K562 (cell line): ENCODE results near the gene IPO13. TPM values are rescaled to one million over a fixed set of nuclear protein-coding genes. Genes with fewer than 3 reads are reported as not detected.

Experiments
- ATAC-seq: fragments of 200-7000 bp; cut with Tn5 transposase; 3 replicates; pipeline ENCODE4 v1.9.1; 2020; ENCODE audit warnings: moderate library complexity
- BruUV-seq: library from RNA; stranded (reverse); fragments of 400-500 nt; replicated peaks from 2 replicates; lab custom pipeline; 2021; lab: Mats Ljungman, UMichigan
- CTCF ChIA-PET: fragments of 300-600 bp; formaldehyde crosslinking; extraction: SDS; loops from one replicate; lab custom pipeline; 2021; ENCODE audit warnings: low intra/inter-chr PET ratio; lab: Yijun Ruan, JAX
- POLR2A ChIA-PET: fragments of 300-600, 350-650 bp; sonication (Branson Sonifier 250); formaldehyde crosslinking; extraction: SDS; loops from one replicate; lab custom pipeline; 2021; ENCODE audit warnings: antibody characterized with exemption, inconsistent platforms; lab: Yijun Ruan, JAX
- DNase-seq, 4 experiments: peaks; one replicate each; pipeline versions ENCODE4 v3.0.0 to v3.0.0-alpha.2; 2011 to 2018; ENCODE audit warnings: low spot score in 3 of 4, mixed read lengths in 3 of 4; ENCODE audit errors: extremely low read depth in 1 of 4
- FAIRE-seq: peaks from 2 replicates; lab custom pipeline; 2011; peaks lifted over from hg19 to GRCh38; lab: Jason Lieb, UNC
- H2AFZ ChIP-seq: 2 replicates; pipeline ENCODE4 v1.6.0; 2011; ENCODE audit warnings: low read depth, low read length, control low read depth, inconsistent platforms
- H3K27ac ChIP-seq: fragments of 200-600 bp; 3 replicates; pipeline ENCODE4 v1.8.0; 2011; ENCODE audit warnings: low read depth, mild to moderate bottlenecking, control low read depth, inconsistent platforms, low read length, moderate library complexity, mixed read lengths; ENCODE audit errors: extremely low read depth
- H3K27me3 ChIP-seq, 2 experiments: fragments of 300-600 bp in 1 of 2; 2 replicates in 1 of 2; 3 replicates in 1 of 2; pipeline versions ENCODE4 v1.6.0 to v1.8.0; 2011; ENCODE audit warnings: inconsistent platforms in 2 of 2, low read length in 2 of 2, mild to moderate bottlenecking in 1 of 2, mixed read lengths in 1 of 2, moderate library complexity in 1 of 2; ENCODE audit not compliant: control insufficient read depth in 2 of 2, insufficient read depth in 2 of 2
- H3K36me3 ChIP-seq: fragments of 300-600 bp; 3 replicates; pipeline ENCODE4 v1.8.0; 2011; ENCODE audit warnings: mild to moderate bottlenecking, low read length, inconsistent platforms; ENCODE audit not compliant: control insufficient read depth, insufficient read depth
- H3K4me1 ChIP-seq, 2 experiments: fragments of 200-600 bp in 1 of 2; replicated peaks in 1 of 2; 2 replicates in 1 of 2; 3 replicates in 1 of 2; pipeline versions ENCODE4 v1.5.1 to v1.8.0; 2011; ENCODE audit warnings: inconsistent platforms in 2 of 2, low read length in 2 of 2, mild to moderate bottlenecking in 1 of 2, mixed read lengths in 1 of 2, moderate library complexity in 1 of 2; ENCODE audit not compliant: control insufficient read depth in 2 of 2, insufficient read depth in 2 of 2
- H3K4me2 ChIP-seq: 2 replicates; pipeline ENCODE4 v1.6.1; 2011; ENCODE audit warnings: low read length, control low read depth, inconsistent platforms, mixed read lengths; ENCODE audit not compliant: insufficient read depth
- H3K4me3 ChIP-seq: fragments of 200-600 bp; sonication (generic), shearing (Covaris generic); 2 replicates; pipeline ENCODE4 v1.5.1; 2016; ENCODE audit warnings: control low read depth, inconsistent platforms
- H3K79me2 ChIP-seq: fragments of 200-600 bp; 3 replicates; pipeline ENCODE4 v1.8.0; 2011; ENCODE audit warnings: low read length, inconsistent platforms; ENCODE audit not compliant: control insufficient read depth, insufficient read depth
- H3K9ac ChIP-seq, 2 experiments: 2 replicates each; pipeline versions ENCODE4 v1.6.0 to v1.6.1; 2011; ENCODE audit warnings: low read depth in 2 of 2, low read length in 2 of 2, control low read depth in 1 of 2, inconsistent platforms in 1 of 2, mild to moderate bottlenecking in 1 of 2, mixed read lengths in 1 of 2; ENCODE audit not compliant: insufficient read depth in 1 of 2
- H3K9me1 ChIP-seq: one replicate; pipeline ENCODE4 v1.6.0; 2011; ENCODE audit warnings: inconsistent platforms, mild to moderate bottlenecking, low read length, moderate library complexity; ENCODE audit not compliant: control insufficient read depth, insufficient read depth
- H3K9me3 ChIP-seq: replicated peaks from 2 replicates; pipeline ENCODE4 v1.5.1; 2011; ENCODE audit warnings: low read depth, low read length, inconsistent platforms; ENCODE audit not compliant: control insufficient read depth, insufficient read depth
- H4K20me1 ChIP-seq: replicated peaks from 2 replicates; pipeline ENCODE4 v1.6.1; 2011; ENCODE audit warnings: low read length, inconsistent platforms, mixed read lengths; ENCODE audit not compliant: control insufficient read depth, insufficient read depth
- BRCA1 ChIP-seq, 2 experiments: fragments of 450-650 bp in 1 of 2; sonication (generic) in 1 of 2; formaldehyde crosslinking in 1 of 2; IDR thresholded peaks; 2 replicates each; pipeline versions ENCODE4 v1.5.0 to v1.6.1; 2017 to 2020; ENCODE audit warnings: mild to moderate bottlenecking in 1 of 2, missing genetic modification reagents in 1 of 2
- CGGBP1 ChIP-seq: fragments of 250-450 bp; sonication (Bioruptor Pico); IDR thresholded peaks from 2 replicates; pipeline ENCODE4 v1.9.0; 2021; ENCODE audit warnings: mild to moderate bottlenecking
- DDX20 ChIP-seq: fragments of 450-650 bp; IDR thresholded peaks from 2 replicates; pipeline ENCODE4 v1.6.1; 2016; ENCODE audit warnings: missing genetic modification characterization, low read depth, mild to moderate bottlenecking, missing compliant biosample characterization, moderate library complexity
- E4F1 ChIP-seq: fragments of 250-450 bp; sonication (Bioruptor Pico); IDR thresholded peaks from 2 replicates; pipeline ENCODE4 v1.5.0; 2021; ENCODE audit warnings: mild to moderate bottlenecking, borderline replicate concordance
- GTF2B ChIP-seq: IDR thresholded peaks from 2 replicates; pipeline ENCODE4 v1.6.1; 2011; ENCODE audit not compliant: insufficient read length; ENCODE audit errors: extremely low read depth
- HNRNPK ChIP-seq: fragments of 200-400 bp; formaldehyde crosslinking; IDR thresholded peaks from one replicate; pipeline ENCODE4 v1.6.1; 2018; ENCODE audit warnings: mild to moderate bottlenecking, low read depth, low read length; ENCODE audit not compliant: poor library complexity, severe bottlenecking
- PKNOX1 ChIP-seq: fragments of 450-650 bp; IDR thresholded peaks from 2 replicates; pipeline ENCODE4 v1.6.1; 2016
- SETDB1 ChIP-seq: IDR thresholded peaks from one replicate; pipeline ENCODE4 v1.6.1; 2012; ENCODE audit warnings: low read length, control low read depth, inconsistent platforms
- TAL1 ChIP-seq: fragments of 450-650 bp; IDR thresholded peaks from 2 replicates; pipeline ENCODE4 v1.6.1; 2016; ENCODE audit warnings: mild to moderate bottlenecking
- ZBTB26 ChIP-seq: fragments of 450-650 bp; formaldehyde crosslinking; IDR thresholded peaks from 2 replicates; pipeline ENCODE4 v1.4.0; 2022; ENCODE audit warnings: missing genetic modification characterization
- ZNF134 ChIP-seq: fragments of 250-450 bp; sonication (Bioruptor Pico); conservative IDR thresholded peaks from 2 replicates; pipeline ENCODE4 v1.4.0; 2020
- ZNF3 ChIP-seq: fragments of 250-450 bp; sonication (Bioruptor Pico); IDR thresholded peaks from 2 replicates; pipeline ENCODE4 v1.5.0; 2021; ENCODE audit warnings: mild to moderate bottlenecking, moderate library complexity
- ZNF507 ChIP-seq: conservative IDR thresholded peaks from 2 replicates; pipeline ENCODE4 v1.6.1; 2017; ENCODE audit warnings: missing genetic modification characterization, missing compliant biosample characterization
- ZNF707 ChIP-seq: fragments of 250-450 bp; sonication (Bioruptor Pico); conservative IDR thresholded peaks from 2 replicates; pipeline ENCODE4 v1.8.0; 2022; ENCODE audit warnings: inconsistent platforms, mild to moderate bottlenecking, moderate library complexity
- ZSCAN29 ChIP-seq: fragments of 450-650 bp; IDR thresholded peaks from 2 replicates; pipeline ENCODE4 v1.6.1; 2017
- WGBS: fragments of 100-300 bp; shearing (Covaris generic); methylation state at CpG from one replicate; pipeline ENCODE4 v1.1.6; 2016; ENCODE audit warnings: low coverage, mixed read lengths; ENCODE audit not compliant: insufficient coverage; ENCODE audit errors: missing lambda C conversion rate; 5-methylcytosine and 5-hydroxymethylcytosine counted together
- in situ Hi-C: fragments of 300-500 bp; cut with MboI; formaldehyde crosslinking; loops from 4 replicates; pipeline ENCODE4 v1.15.0; 2018; ENCODE audit warnings: inconsistent platforms, mixed read lengths
- intact Hi-C: fragments of 100-400 bp; cut with micrococcal nuclease; formaldehyde crosslinking; loops from 2 replicates; pipeline ENCODE4 v1.14.2; 2022
- polyA plus RNA-seq, 8 experiments: library from polyadenylated mRNA; depleted of rRNA in 4 of 8; stranded (reverse) in 5 of 8; unstranded in 3 of 8; fragments of >200 nt; fragmentation: Nextera tagmentation in 2 of 8; fragmentation: Illumina TruSeq in 1 of 8; extraction: Ambion mirVana in 2 of 8; extraction: Trizol in 1 of 8; gene quantifications; 2 replicates each; pipeline versions ENCODE4 v1.2.1 to v1.2.3, GENCODE V29; 2011 to 2014; ENCODE audit warnings: inconsistent platforms in 1 of 8, missing spikeins in 1 of 8
- total RNA-seq, 7 experiments: library from RNA; depleted of rRNA in 6 of 7; stranded (reverse); fragments of >200 nt in 6 of 7; fragmentation: Illumina TruSeq in 2 of 7; extraction: Trizol in 2 of 7; gene quantifications; 2 replicates each; pipeline versions ENCODE4 v1.2.1 to v1.2.3, GENCODE V29; 2011 to 2021; ENCODE audit warnings: low replicate concordance in 1 of 7

Gene IPO13
- total and polyA plus RNA-seq, 9 of the 15 experiments (the other 6 are each of a cell fraction or from before 2014, with no cell fraction given): 7.0 to 30.8 (median 16.2) TPM

GRCh38 chr1:43938383-43938782 is 8.4 kb upstream of the IPO13 start (continued):
- TF ChIP-seq DDX20 (tag): no peak
- TF ChIP-seq CGGBP1 (CRISPR knock-in tag): no peak
- no peak for TF ChIP-seq ZNF707 (CRISPR knock-in tag)

- Histone ChIP-seq H3K9me1 (peaks cover 9% of the 10 kb centered on the region), H3K9me3 (no peaks in the 10 kb centered on the region), H2AFZ (no peak overlapping the region), H3K4me2 (no peak overlapping the region), H3K79me2 (no peaks in the 10 kb centered on the region), H3K4me3 (no peak overlapping the region), H3K4me1 (peaks cover 11 to 15% of the 10 kb centered on the region in 2 experiments; a peak in 4 of 5 replicates), H3K27ac (no peak overlapping the region), H3K9ac (no peak overlapping the region; a peak in 1 of 4 replicates), H4K20me1 (0 out of 2 replicates have a peak, but pooled peaks cover 3% of the 10 kb centered on the region), H3K27me3 (no peaks in the 10 kb centered on the region), H3K36me3 (peaks cover 4% of the 10 kb centered on the region; the same call in 2 of the 3 replicates)
- ATAC-seq: no peak
- 78% methylated on average over 3 of the region's 3 CpGs for WGBS
- ChIA-PET POLR2A (interaction anchor here (0.6 to 1.5 kb wide), 5 partner anchors 10 to 426 kb away, joined by 3 to 5 read pairs (median 3); no protein-coding TSS in a partner anchor), CTCF (no interaction called here)
- FAIRE-seq: peak; percentile 32
- no TSS peak for BruUV-seq
- DNase-seq: no peak
- intact Hi-C loops: no loop called here
- in situ Hi-C loops: loop anchor here (5.0 to 10.0 kb wide), 2 partner anchors 412 to 704 kb away; no protein-coding TSS in a partner anchor
- TF ChIP-seq ZNF134 (CRISPR knock-in tag) (no peak), ZNF3 (CRISPR knock-in tag) (no peak), PKNOX1 (no peak), BRCA1 (IDR thresholded peaks at IDR 0.05) (no peak), BRCA1 (CRISPR knock-in tag; IDR thresholded peaks at IDR 0.05) (no peak), HNRNPK (peak; percentile 64), ZSCAN29 (no peak), ZNF507 (no peak), SETDB1 (no peak), ZBTB26 (CRISPR knock-in tag) (no peak), E4F1 (CRISPR knock-in tag) (no peak), GTF2B (no peak), TAL1 (no peak)
These were observed 7.7 kb upstream of the IPO13 start for GRCh38 chr1:43938892-43939587.
